IMR-90 (cell line): ENCODE data around the gene HAUS7.

Experiments
- CEBPB ChIP-seq: IDR thresholded peaks from 2 replicates; pipeline ENCODE4 v1.6.1; 2012; ENCODE audit warnings: low read depth, low read length, improper control_type of control experiment
- CHD1 ChIP-seq: IDR thresholded peaks from 2 replicates; pipeline ENCODE4 v1.6.1; 2012; ENCODE audit warnings: low read depth, low read length, improper control_type of control experiment
- CTCF ChIP-seq: conservative IDR thresholded peaks from 2 replicates; pipeline ENCODE4 v1.5.1; 2012; ENCODE audit warnings: mild to moderate bottlenecking, low read depth, low read length, improper control_type of control experiment
- ELK1 ChIP-seq: fragments of 150-350 bp; IDR thresholded peaks from 2 replicates; pipeline ENCODE4 v1.6.1; 2016; ENCODE audit warnings: low read depth, mild to moderate bottlenecking, low read length, moderate library complexity, borderline replicate concordance
- FOS ChIP-seq: fragments of 150-350 bp; IDR thresholded peaks from 2 replicates; pipeline ENCODE4 v1.6.1; 2016; ENCODE audit warnings: low read depth, low read length
- MAFK ChIP-seq: IDR thresholded peaks from 2 replicates; pipeline ENCODE4 v1.6.1; 2012; ENCODE audit warnings: low read depth, low read length, improper control_type of control experiment
- MAZ ChIP-seq: IDR thresholded peaks from 2 replicates; pipeline ENCODE4 v1.6.1; 2012; ENCODE audit warnings: low read depth, mild to moderate bottlenecking, low read length, improper control_type of control experiment, moderate library complexity, borderline replicate concordance
- MXI1 ChIP-seq: IDR thresholded peaks from 2 replicates; pipeline ENCODE4 v1.6.1; 2012; ENCODE audit warnings: low read depth, mild to moderate bottlenecking, low read length, moderate library complexity, borderline replicate concordance
- POLR2A ChIP-seq: IDR thresholded peaks from 2 replicates; pipeline ENCODE4 v1.6.1; 2012; ENCODE audit warnings: mild to moderate bottlenecking, low read depth, low read length
- RAD21 ChIP-seq: IDR thresholded peaks from 2 replicates; pipeline ENCODE4 v1.6.1; 2012; ENCODE audit warnings: low read length, improper control_type of control experiment
- RCOR1 ChIP-seq: IDR thresholded peaks from 2 replicates; pipeline ENCODE4 v1.6.1; 2012; ENCODE audit warnings: mild to moderate bottlenecking, low read length, improper control_type of control experiment; ENCODE audit not compliant: insufficient replicate concordance
- RFX5 ChIP-seq: IDR thresholded peaks from 2 replicates; pipeline ENCODE4 v1.8.0; 2012; ENCODE audit warnings: low read depth, mild to moderate bottlenecking, low read length, moderate library complexity
- SMC3 ChIP-seq: fragments of 150-350 bp; IDR thresholded peaks from 2 replicates; pipeline ENCODE4 v1.6.1; 2016; ENCODE audit warnings: low read depth, mild to moderate bottlenecking, antibody characterized with exemption, low read length, moderate library complexity
- TF ChIP-seq, protein P1 (sequence below): fragments of 150-350 bp; IDR thresholded peaks from 2 replicates; pipeline ENCODE4 v1.6.1; 2017; ENCODE audit warnings: mild to moderate bottlenecking, antibody characterized with exemption, low read length, low read depth

DNA sequence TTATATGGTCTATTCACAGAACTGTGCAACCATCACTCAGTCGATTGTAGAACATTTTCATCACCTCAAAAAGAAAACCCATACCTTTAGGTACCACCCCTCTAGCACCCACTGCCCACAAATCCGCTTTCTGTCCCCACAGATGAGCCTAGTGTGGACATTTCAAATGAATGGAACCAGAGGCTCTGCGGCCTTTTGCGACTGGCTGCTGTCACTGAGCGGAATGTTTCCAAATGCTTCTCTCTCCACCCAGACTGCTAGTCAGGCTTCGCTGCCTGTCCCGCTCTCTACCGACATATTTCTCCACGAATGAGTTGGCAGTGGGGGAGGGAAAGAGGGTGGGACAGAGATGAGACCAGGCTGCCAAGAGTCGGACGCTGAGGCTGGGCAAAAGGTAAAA is 22.7 kb upstream of the HAUS7 start:
- TF ChIP-seq CTCF = no peak
- TF ChIP-seq MXI1 = no peak
- no peak for TF ChIP-seq ELK1
- no peak for TF ChIP-seq RCOR1
- TF ChIP-seq RAD21 = no peak
- no peak for TF ChIP-seq RFX5
- TF ChIP-seq POLR2A = no peak
- no peak for TF ChIP-seq MAZ
- TF ChIP-seq, protein P1, sequence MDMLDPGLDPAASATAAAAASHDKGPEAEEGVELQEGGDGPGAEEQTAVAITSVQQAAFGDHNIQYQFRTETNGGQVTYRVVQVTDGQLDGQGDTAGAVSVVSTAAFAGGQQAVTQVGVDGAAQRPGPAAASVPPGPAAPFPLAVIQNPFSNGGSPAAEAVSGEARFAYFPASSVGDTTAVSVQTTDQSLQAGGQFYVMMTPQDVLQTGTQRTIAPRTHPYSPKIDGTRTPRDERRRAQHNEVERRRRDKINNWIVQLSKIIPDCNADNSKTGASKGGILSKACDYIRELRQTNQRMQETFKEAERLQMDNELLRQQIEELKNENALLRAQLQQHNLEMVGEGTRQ = no peak
- TF ChIP-seq SMC3 = no peak
- no peak for TF ChIP-seq CEBPB
- TF ChIP-seq FOS = no peak
- no peak for TF ChIP-seq MAFK
- TF ChIP-seq CHD1 = no peak
